Sigmoid colon (tissue), 7 donors: ENCODE results near the gene NEURL2. TPM values are rescaled to one million over a fixed set of nuclear protein-coding genes. Genes with fewer than 3 reads are reported as not detected.

Source experiments
- DNase-seq: peaks from one replicate; pipeline ENCODE4 v3.0.0-alpha.2; 2019
- H3K27ac ChIP-seq, 4 donors: fragments of 200-600 bp; sonication (generic); one replicate each; pipeline ENCODE4 v1.5.1; 2016 to 2019; ENCODE audit warnings: mild to moderate bottlenecking in 1 of 4
- H3K27me3 ChIP-seq, 3 donors: fragments of 200-600 bp; sonication (generic); one replicate each; pipeline ENCODE4 v1.5.1; 2019; ENCODE audit warnings: mild to moderate bottlenecking in 1 of 3
- H3K36me3 ChIP-seq, 4 donors: fragments of 200-600 bp; sonication (generic); one replicate each; pipeline ENCODE4 v1.5.1; 2016 to 2019
- H3K4me1 ChIP-seq, 4 donors: fragments of 200-600 bp; sonication (generic); one replicate each; pipeline ENCODE4 v1.5.1; 2017 to 2019
- H3K4me3 ChIP-seq, 4 donors: fragments of 200-600 bp; sonication (generic); one replicate each; pipeline ENCODE4 v1.5.1; 2017 to 2019; ENCODE audit warnings: mild to moderate bottlenecking in 2 of 4, moderate library complexity in 1 of 4
- H3K9me3 ChIP-seq, 4 donors: fragments of 200-600 bp in 3 of 4; sonication (generic) in 3 of 4; one replicate each; pipeline versions ENCODE4 v1.5.1 to v1.6.1; 2013 to 2019
- EP300 ChIP-seq, 4 donors: sonication (generic); formaldehyde crosslinking; IDR thresholded peaks; one replicate each; pipeline ENCODE4 v1.6.1; 2017; ENCODE audit warnings: antibody characterized with exemption in 4 of 4
- POLR2A ChIP-seq, 2 donors: fragments of 450-650 bp; IDR thresholded peaks; one replicate each; pipeline ENCODE4 v1.6.1; 2016; ENCODE audit warnings: antibody characterized with exemption in 2 of 2, mild to moderate bottlenecking in 2 of 2, moderate library complexity in 2 of 2
- POLR2AphosphoS5 ChIP-seq, 4 donors: sonication (generic); formaldehyde crosslinking; IDR thresholded peaks; one replicate each; pipeline ENCODE4 v1.6.1; 2017; ENCODE audit warnings: antibody characterized with exemption in 4 of 4
- WGBS, 2 donors: extraction: QIAGEN DNeasy Blood & Tissue Kit; methylation state at CpG; one replicate each; pipeline ENCODE4 v1.1.7; 2013; 5-methylcytosine and 5-hydroxymethylcytosine counted together
- intact Hi-C: fragments of 100-400 bp; cut with DNase I; formaldehyde crosslinking; loops from one replicate; pipeline ENCODE4 v1.15.1; 2023
- polyA plus RNA-seq, 3 donors: library from polyadenylated mRNA; stranded (reverse); fragments of 200-250 nt; gene quantifications; one replicate each; pipeline ENCODE4 v1.2.3, GENCODE V29; 2013
- total RNA-seq, 4 donors: library from RNA; depleted of rRNA; stranded (reverse); fragments of >200 nt; gene quantifications; one replicate each; pipeline ENCODE4 v1.1.0, GENCODE V29; 2016
- TF ChIP-seq, protein P1 (sequence below), 4 experiments: fragments of 450-650 bp in 3 of 4; fragments of 200-600 bp in 1 of 4; IDR thresholded peaks; one replicate each; pipeline ENCODE4 v1.5.1; 2016 to 2019; ENCODE audit warnings: antibody characterized with exemption in 4 of 4, mild to moderate bottlenecking in 3 of 4, moderate library complexity in 2 of 4
- donor health status: healthy with polysubstance abuse.
- donor health status: Bipolar disorder and iron deficiency.
- donor health status: healthy.

The NEURL2 gene
- total and polyA plus RNA-seq, 7 donors: 1.8 to 25.8 (median 18.9) TPM

DNA sequence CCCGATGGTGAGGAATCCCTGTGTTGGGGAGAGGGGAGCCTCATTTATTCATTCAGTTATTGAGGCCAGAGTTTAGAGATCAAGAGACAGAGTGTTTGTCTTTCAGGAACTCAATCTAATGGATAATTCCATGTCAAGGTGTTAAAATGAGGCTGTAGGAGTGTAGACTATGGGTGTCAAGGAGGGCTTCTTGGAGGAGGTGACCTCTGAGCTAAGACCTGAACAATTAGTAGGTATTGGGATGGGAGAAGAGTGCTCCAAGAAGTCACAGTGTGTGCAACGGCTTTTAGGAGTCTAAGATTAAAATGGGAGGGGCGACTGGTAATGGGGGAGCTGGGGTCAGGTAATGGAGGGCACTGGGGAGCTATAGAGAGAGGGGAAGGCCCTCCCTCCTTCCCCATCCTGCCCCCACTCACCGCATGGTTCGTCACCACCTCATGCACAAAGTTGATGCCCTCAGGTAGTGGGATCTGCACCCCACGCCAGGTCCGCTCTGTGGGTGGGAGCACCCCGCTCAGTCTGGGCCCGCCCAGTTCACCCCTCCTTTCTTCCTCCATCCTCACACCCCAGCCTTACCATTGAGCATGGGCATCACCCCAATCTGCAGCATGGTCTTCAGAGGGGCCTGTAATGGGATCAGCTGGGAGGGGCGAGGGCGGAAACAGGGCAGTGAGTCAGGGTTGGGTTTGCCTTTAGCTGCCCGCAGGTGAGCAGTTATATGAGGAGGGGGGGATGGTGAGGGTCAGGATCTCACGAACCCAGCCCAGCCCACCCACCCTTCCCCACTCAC is 8.2 kb upstream of the NEURL2 start:
- Histone ChIP-seq H3K4me3 (no peak overlapping the region), H3K4me1 (no peaks in the 10 kb centered on the region), H3K27ac (no peak overlapping the region), H3K36me3 (peaks cover 15 to 73% (median 27%) of the 10 kb centered on the region in 4 donors), H3K27me3 (no peaks in the 10 kb centered on the region), H3K9me3 (no peaks in the 10 kb centered on the region)
- intact Hi-C loops: no loop called here
- TF ChIP-seq POLR2AphosphoS5 (IDR thresholded peaks at IDR 0.05) (no peak), EP300 (IDR thresholded peaks at IDR 0.05) (no peak), POLR2A (IDR thresholded peaks at IDR 0.05) (no peak)
- TF ChIP-seq, protein P1, sequence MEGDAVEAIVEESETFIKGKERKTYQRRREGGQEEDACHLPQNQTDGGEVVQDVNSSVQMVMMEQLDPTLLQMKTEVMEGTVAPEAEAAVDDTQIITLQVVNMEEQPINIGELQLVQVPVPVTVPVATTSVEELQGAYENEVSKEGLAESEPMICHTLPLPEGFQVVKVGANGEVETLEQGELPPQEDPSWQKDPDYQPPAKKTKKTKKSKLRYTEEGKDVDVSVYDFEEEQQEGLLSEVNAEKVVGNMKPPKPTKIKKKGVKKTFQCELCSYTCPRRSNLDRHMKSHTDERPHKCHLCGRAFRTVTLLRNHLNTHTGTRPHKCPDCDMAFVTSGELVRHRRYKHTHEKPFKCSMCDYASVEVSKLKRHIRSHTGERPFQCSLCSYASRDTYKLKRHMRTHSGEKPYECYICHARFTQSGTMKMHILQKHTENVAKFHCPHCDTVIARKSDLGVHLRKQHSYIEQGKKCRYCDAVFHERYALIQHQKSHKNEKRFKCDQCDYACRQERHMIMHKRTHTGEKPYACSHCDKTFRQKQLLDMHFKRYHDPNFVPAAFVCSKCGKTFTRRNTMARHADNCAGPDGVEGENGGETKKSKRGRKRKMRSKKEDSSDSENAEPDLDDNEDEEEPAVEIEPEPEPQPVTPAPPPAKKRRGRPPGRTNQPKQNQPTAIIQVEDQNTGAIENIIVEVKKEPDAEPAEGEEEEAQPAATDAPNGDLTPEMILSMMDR (IDR thresholded peaks at IDR 0.05): no peak
- 90 to 95% methylated on average over 13 of the region's 13 CpGs for WGBS, 2 donors
- DNase-seq: no peak

DNA sequence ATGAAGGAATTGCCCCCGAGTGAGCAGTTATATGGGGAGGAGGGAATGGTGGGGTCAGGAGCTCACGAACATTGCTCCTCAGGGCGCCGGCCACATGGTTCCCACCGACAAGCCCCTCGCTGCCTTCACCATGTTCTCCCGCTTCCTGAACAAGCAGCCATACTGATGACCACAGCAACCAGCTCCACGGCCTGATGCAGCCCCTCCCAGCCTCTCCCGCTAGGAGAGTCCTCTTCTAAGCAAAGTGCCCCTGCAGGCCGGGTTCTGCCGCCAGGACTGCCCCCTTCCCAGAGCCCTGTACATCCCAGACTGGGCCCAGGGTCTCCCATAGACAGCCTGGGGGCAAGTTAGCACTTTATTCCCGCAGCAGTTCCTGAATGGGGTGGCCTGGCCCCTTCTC is 7.3 kb upstream of the NEURL2 start:
- intact Hi-C loops: no loop called here
- TF ChIP-seq, protein P1 (IDR thresholded peaks at IDR 0.05): no peak
- TF ChIP-seq POLR2A (IDR thresholded peaks at IDR 0.05): no peak
- Histone ChIP-seq H3K27ac (no peak overlapping the region), H3K27me3 (no peaks in the 10 kb centered on the region), H3K4me3 (no peak overlapping the region), H3K4me1 (peaks cover 0 to under 1% (median 0%) of the 10 kb centered on the region in 4 donors), H3K36me3 (peaks cover 15 to 81% (median 31%) of the 10 kb centered on the region in 4 donors), H3K9me3 (no peaks in the 10 kb centered on the region)
- no peak for DNase-seq
- 90 to 92% methylated on average over 12 of the region's 12 CpGs for WGBS, 2 donors

DNA sequence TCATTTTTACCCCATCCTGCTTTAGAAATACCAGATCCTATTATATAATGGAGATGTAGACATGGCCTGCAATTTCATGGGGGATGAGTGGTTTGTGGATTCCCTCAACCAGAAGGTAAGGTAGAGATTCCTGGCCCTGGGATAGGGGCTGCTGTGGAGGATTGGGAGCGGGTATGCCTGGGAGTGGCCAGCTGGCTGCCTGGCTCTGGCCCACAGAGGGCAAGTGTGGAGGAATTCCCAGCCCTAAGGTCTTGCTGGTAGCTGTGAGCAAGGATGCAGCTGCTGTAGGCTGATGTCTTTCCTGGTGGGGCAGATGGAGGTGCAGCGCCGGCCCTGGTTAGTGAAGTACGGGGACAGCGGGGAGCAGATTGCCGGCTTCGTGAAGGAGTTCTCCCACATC is 6.7 kb upstream of the NEURL2 start:
- peaks cover 0 to 7% (median 3%) of the 10 kb centered on the region in 4 donors for H3K4me1 ChIP-seq
- no peak for DNase-seq
- no peaks in the 10 kb centered on the region for H3K27me3 ChIP-seq
- intact Hi-C loops: no loop called here
- peaks cover 17 to 87% (median 31%) of the 10 kb centered on the region in 4 donors for H3K36me3 ChIP-seq
- no peaks in the 10 kb centered on the region for H3K9me3 ChIP-seq
- no peak overlapping the region for H3K4me3 ChIP-seq
- TF ChIP-seq POLR2AphosphoS5 (IDR thresholded peaks at IDR 0.05): no peak
- TF ChIP-seq, protein P1 (IDR thresholded peaks at IDR 0.05): no peak
- no peak for TF ChIP-seq POLR2A (IDR thresholded peaks at IDR 0.05)
- TF ChIP-seq EP300 (IDR thresholded peaks at IDR 0.05): no peak
- 96 to 98% methylated on average over 7 of the region's 7 CpGs for WGBS, 2 donors
- H3K27ac ChIP-seq: no peak overlapping the region

DNA sequence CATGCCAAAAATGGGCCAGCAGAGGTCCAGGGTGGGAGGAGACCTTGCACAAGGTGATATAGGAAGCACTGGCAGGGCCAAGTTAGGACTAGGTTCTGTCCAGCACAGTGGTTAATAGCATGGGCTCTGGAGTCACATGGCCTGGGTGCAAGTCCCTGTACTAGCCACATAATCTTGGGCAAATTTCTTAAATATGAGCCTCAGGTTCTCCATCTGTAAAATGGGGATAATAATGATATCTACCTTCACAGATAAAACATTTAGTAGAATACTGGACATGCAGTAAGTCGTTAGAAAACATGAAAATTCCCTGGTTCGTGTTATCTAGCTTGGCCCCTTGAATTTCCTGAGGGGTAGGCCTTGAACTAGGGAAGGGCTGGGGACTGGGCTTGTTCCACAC is 6.3 kb upstream of the NEURL2 start:
- no peaks in the 10 kb centered on the region for H3K27me3 ChIP-seq
- H3K9me3 ChIP-seq: no peaks in the 10 kb centered on the region
- intact Hi-C loops: no loop called here
- H3K4me3 ChIP-seq: no peak overlapping the region
- no peak for DNase-seq
- peaks cover 0 to 11% (median 6%) of the 10 kb centered on the region in 4 donors for H3K4me1 ChIP-seq
- peaks cover 17 to 91% (median 31%) of the 10 kb centered on the region in 4 donors for H3K36me3 ChIP-seq
- TF ChIP-seq POLR2A (IDR thresholded peaks at IDR 0.05) (no peak), POLR2AphosphoS5 (IDR thresholded peaks at IDR 0.05) (no peak), EP300 (IDR thresholded peaks at IDR 0.05) (no peak)
- TF ChIP-seq, protein P1 (IDR thresholded peaks at IDR 0.05): no peak
- no peak overlapping the region for H3K27ac ChIP-seq
- 85 to 87% methylated on average over 2 of the region's 2 CpGs for WGBS, 2 donors
